HCT116 (cell line): Measurements from ENCODE around the gene ADAMTS6. TPM values are rescaled to one million over a fixed set of nuclear protein-coding genes. Genes with fewer than 3 reads are reported as not detected.

ENCODE experiments used
- ATAC-seq: fragments of 200-7000 bp; cut with Tn5 transposase; 2 replicates; pipeline ENCODE4 v1.9.1; 2020; ENCODE audit warnings: mild to moderate bottlenecking, moderate library complexity
- BruUV-seq: library from RNA; stranded (reverse); fragments of 400-500 nt; replicated peaks from 2 replicates; lab custom pipeline; 2021; lab: Mats Ljungman, UMichigan
- CTCF ChIA-PET: fragments of 300-600 bp; sonication (Branson Sonifier 250); formaldehyde crosslinking; loops from one replicate; lab custom pipeline; 2021; ENCODE audit warnings: antibody characterized with exemption; lab: Charles Lee
- POLR2A ChIA-PET: fragments of 300-600, 350-600 bp; sonication (Branson Sonifier 250); formaldehyde crosslinking; loops from one replicate; lab custom pipeline; 2021; ENCODE audit warnings: antibody characterized with exemption; lab: Charles Lee
- RAD21 ChIA-PET, 2 experiments: fragments of 300-600 bp; sonication (Branson Sonifier 250); formaldehyde crosslinking; loops; one replicate each; lab custom pipeline; 2023; ENCODE audit warnings: low total read pairs in 2 of 2; ENCODE audit not compliant: uncharacterized antibody in 2 of 2, unreplicated experiment in 2 of 2, low non-redundant PET in 1 of 2; lab: Charles Lee
- DNase-seq: peaks from one replicate; pipeline ENCODE4 v3.0.0-alpha.2; 2010; ENCODE audit warnings: low read depth, low spot score
- H2AFZ ChIP-seq: fragments of 200-600 bp; shearing (Covaris generic), sonication (generic); 2 replicates; pipeline ENCODE4 v1.6.1; 2017; ENCODE audit warnings: low read depth, mixed run types, mixed read lengths, antibody characterized with exemption, low read length; ENCODE audit not compliant: poor library complexity, severe bottlenecking
- H3K27ac ChIP-seq: 2 replicates; pipeline ENCODE4 v1.5.1; 2012; ENCODE audit warnings: low read depth, low read length
- H3K27me3 ChIP-seq: fragments of 200-600 bp; sonication (generic); 2 replicates; pipeline ENCODE4 v1.6.1; 2016; ENCODE audit warnings: mixed run types, low read length, mixed read lengths; ENCODE audit not compliant: insufficient read depth
- H3K36me3 ChIP-seq, 2 experiments: fragments of 200-500 bp in 1 of 2; fragments of 200-600 bp in 1 of 2; sonication (Bioruptor generic) in 1 of 2; sonication (generic) in 1 of 2; 2 replicates each; pipeline versions ENCODE4 v1.5.1 to v1.6.1; 2014 to 2016; ENCODE audit warnings: low read length in 2 of 2, inconsistent platforms in 1 of 2, mixed read lengths in 1 of 2, mixed run types in 1 of 2; ENCODE audit not compliant: insufficient read depth in 2 of 2, control insufficient read depth in 1 of 2
- H3K4me1 ChIP-seq, 2 experiments: fragments of 200-600 bp in 1 of 2; sonication (generic) in 1 of 2; 2 replicates each; pipeline versions ENCODE4 v1.5.1 to v1.6.1; 2012 to 2017; ENCODE audit warnings: low read length in 2 of 2, inconsistent platforms in 1 of 2, mild to moderate bottlenecking in 1 of 2, mixed read lengths in 1 of 2, mixed run types in 1 of 2, moderate library complexity in 1 of 2; ENCODE audit not compliant: insufficient read depth in 2 of 2, control insufficient read depth in 1 of 2
- H3K4me2 ChIP-seq: fragments of 200-600 bp; sonication (generic); 2 replicates; pipeline ENCODE4 v1.6.1; 2017; ENCODE audit warnings: mixed run types, low read length, mixed read lengths
- H3K4me3 ChIP-seq, 2 experiments: fragments of 200-600 bp in 1 of 2; sonication (generic) in 1 of 2; replicated peaks in 1 of 2; 2 replicates each; pipeline ENCODE4 v1.5.1; 2011 to 2016; ENCODE audit warnings: low read length in 2 of 2, control low read depth in 1 of 2, low read depth in 1 of 2, mild to moderate bottlenecking in 1 of 2, mixed read lengths in 1 of 2, mixed run types in 1 of 2
- H3K79me2 ChIP-seq: fragments of 200-600 bp; sonication (generic); 2 replicates; pipeline ENCODE4 v1.6.1; 2017; ENCODE audit warnings: mild to moderate bottlenecking, mixed run types, low read length, moderate library complexity, mixed read lengths; ENCODE audit not compliant: insufficient read depth
- H3K9ac ChIP-seq: fragments of 200-600 bp; sonication (generic); 2 replicates; pipeline ENCODE4 v1.6.1; 2016; ENCODE audit warnings: low read length, mixed read lengths
- H3K9me2 ChIP-seq: fragments of 200-600 bp; sonication (generic), shearing (Covaris generic); 2 replicates; pipeline ENCODE4 v1.6.1; 2017; ENCODE audit warnings: mixed run types, mild to moderate bottlenecking, moderate library complexity; ENCODE audit not compliant: insufficient read depth
- H3K9me3 ChIP-seq, 2 experiments: fragments of 200-500 bp in 1 of 2; fragments of 200-600 bp in 1 of 2; sonication (Bioruptor generic) in 1 of 2; sonication (generic) in 1 of 2; 2 replicates each; pipeline ENCODE4 v1.6.1; 2014 to 2017; ENCODE audit warnings: low read length in 2 of 2, mixed read lengths in 2 of 2, inconsistent platforms in 1 of 2, low read depth in 1 of 2, mild to moderate bottlenecking in 1 of 2, mixed run types in 1 of 2, moderate library complexity in 1 of 2; ENCODE audit not compliant: control insufficient read depth in 1 of 2, insufficient read depth in 1 of 2
- H4K20me1 ChIP-seq: fragments of 200-600 bp; sonication (generic), shearing (Covaris generic); 2 replicates; pipeline ENCODE4 v1.6.1; 2017; ENCODE audit warnings: mixed run types, mild to moderate bottlenecking, moderate library complexity; ENCODE audit not compliant: insufficient read depth
- EGR1 ChIP-seq: IDR thresholded peaks from 2 replicates; pipeline ENCODE4 v1.6.1; 2012; ENCODE audit warnings: low read depth
- ELF1 ChIP-seq: IDR thresholded peaks from 2 replicates; pipeline ENCODE4 v1.6.1; 2012; ENCODE audit warnings: low read depth, borderline replicate concordance
- EZH2 ChIP-seq: fragments of 200-600 bp; sonication (generic); IDR thresholded peaks from 2 replicates; pipeline ENCODE4 v1.6.1; 2017; ENCODE audit warnings: antibody characterized with exemption, mixed run types
- JUND ChIP-seq: IDR thresholded peaks from 2 replicates; pipeline ENCODE4 v1.6.1; 2012
- MAX ChIP-seq: IDR thresholded peaks from 2 replicates; pipeline ENCODE4 v1.6.1; 2012
- POLR2A ChIP-seq: IDR thresholded peaks from 2 replicates; pipeline ENCODE4 v1.7.0; 2011; ENCODE audit warnings: borderline replicate concordance; ENCODE audit not compliant: insufficient read depth, insufficient read length; ENCODE audit errors: extremely low read depth
- POLR2AphosphoS5 ChIP-seq: IDR thresholded peaks from 2 replicates; pipeline ENCODE4 v1.6.1; 2011; ENCODE audit warnings: mild to moderate bottlenecking, low read depth, low read length, moderate library complexity
- RAD21 ChIP-seq: IDR thresholded peaks from 2 replicates; pipeline ENCODE4 v1.6.1; 2012; ENCODE audit warnings: low read depth, mild to moderate bottlenecking
- REST ChIP-seq: IDR thresholded peaks from 2 replicates; pipeline ENCODE4 v1.6.1; 2012; ENCODE audit warnings: low read depth
- TCF7L2 ChIP-seq: IDR thresholded peaks from 2 replicates; pipeline ENCODE4 v1.7.0; 2011; ENCODE audit warnings: borderline replicate concordance, inconsistent platforms; ENCODE audit not compliant: insufficient read depth, insufficient read length; ENCODE audit errors: extremely low read depth
- ZNF274 ChIP-seq: fragments of 200-500 bp; sonication (Bioruptor generic); IDR thresholded peaks from 2 replicates; pipeline ENCODE4 v1.6.1; 2014; ENCODE audit warnings: mild to moderate bottlenecking, low read depth, low read length, inconsistent platforms
- intact Hi-C: fragments of 100-400 bp; cut with micrococcal nuclease; formaldehyde crosslinking; loops from 2 replicates; pipeline ENCODE4 v1.10.0; 2022
- total RNA-seq: library from RNA; stranded (reverse); gene quantifications from one replicate; pipeline ENCODE4 v1.2.1, GENCODE V29; 2021; ENCODE audit not compliant: unreplicated experiment

ADAMTS6 gene
- total RNA-seq, 1 experiment from 2014 or later = 0.93 TPM

DNA sequence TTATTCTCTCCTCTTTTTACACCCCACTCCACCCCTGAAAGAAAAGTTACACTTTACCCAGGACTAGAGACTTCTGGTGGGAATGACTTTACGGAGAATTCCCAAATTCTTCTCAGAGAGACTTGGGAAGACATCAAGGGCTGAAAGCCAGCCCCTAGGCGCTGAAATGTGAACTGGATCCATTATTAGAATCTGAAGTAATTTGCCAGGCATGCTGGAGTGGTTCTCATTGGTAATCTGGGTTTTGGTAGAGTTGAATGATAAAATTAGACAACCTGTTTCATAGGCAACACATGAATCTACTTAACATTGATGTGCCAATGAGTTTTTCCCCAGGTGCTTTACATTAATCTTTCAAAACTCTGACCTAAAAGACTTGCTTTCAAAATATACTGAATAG lies 324.8 kb downstream of the ADAMTS6 start:
- RAD21 ChIA-PET = no interaction called here

More for the DNA sequence above, 324.8 kb downstream of the ADAMTS6 start:
- no peak for ATAC-seq
- POLR2A ChIA-PET = no interaction called here
- Histone ChIP-seq H3K36me3 (no peaks in the 10 kb centered on the region), H3K79me2 (no peaks in the 10 kb centered on the region), H3K4me3 (no peak overlapping the region), H4K20me1 (no peaks in the 10 kb centered on the region), H3K4me2 (no peak overlapping the region), H3K4me1 (peaks cover 0 to 7% of the 10 kb centered on the region in 2 experiments; a peak in 1 of 4 replicates), H3K9me2 (no peaks in the 10 kb centered on the region), H2AFZ (no peak overlapping the region), H3K27me3 (no peaks in the 10 kb centered on the region), H3K9ac (no peak overlapping the region), H3K9me3 (no peaks in the 10 kb centered on the region), H3K27ac (no peak overlapping the region)
- no TSS peak for BruUV-seq
- CTCF ChIA-PET = no interaction called here
- TF ChIP-seq ELF1 = no peak
- TF ChIP-seq MAX = no peak
- TF ChIP-seq ZNF274 = no peak
- TF ChIP-seq POLR2A = no peak
- no peak for TF ChIP-seq JUND
- no peak for TF ChIP-seq EZH2
- TF ChIP-seq REST = no peak
- TF ChIP-seq POLR2AphosphoS5 = no peak
- TF ChIP-seq TCF7L2 = no peak
- TF ChIP-seq RAD21 = no peak
- no peak for TF ChIP-seq EGR1
- intact Hi-C loops = no loop called here
- no peak for DNase-seq
